ENCODE data around the gene TSPAN11.

Gene TSPAN11

DNA sequence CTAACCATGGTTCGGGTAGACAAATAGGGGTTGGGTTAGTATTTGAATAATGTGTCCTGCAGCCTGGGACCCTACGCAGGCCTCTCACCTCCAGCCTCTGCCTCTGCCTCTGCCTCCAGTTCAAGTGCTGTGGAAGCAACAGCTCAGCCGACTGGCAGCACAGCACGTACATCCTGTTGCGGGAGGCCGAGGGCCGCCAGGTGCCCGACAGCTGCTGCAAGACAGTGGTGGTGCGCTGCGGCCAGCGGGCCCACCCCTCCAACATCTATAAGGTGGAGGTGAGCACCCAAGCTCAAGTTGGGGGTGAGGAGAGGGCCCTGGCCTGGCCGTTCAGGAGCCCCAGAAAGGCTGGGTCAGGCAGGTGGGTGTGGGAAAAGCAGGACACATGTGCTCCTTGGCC lies 55.9 kb downstream of the TSPAN11 start:
- no peak for DNase-seq

DNA sequence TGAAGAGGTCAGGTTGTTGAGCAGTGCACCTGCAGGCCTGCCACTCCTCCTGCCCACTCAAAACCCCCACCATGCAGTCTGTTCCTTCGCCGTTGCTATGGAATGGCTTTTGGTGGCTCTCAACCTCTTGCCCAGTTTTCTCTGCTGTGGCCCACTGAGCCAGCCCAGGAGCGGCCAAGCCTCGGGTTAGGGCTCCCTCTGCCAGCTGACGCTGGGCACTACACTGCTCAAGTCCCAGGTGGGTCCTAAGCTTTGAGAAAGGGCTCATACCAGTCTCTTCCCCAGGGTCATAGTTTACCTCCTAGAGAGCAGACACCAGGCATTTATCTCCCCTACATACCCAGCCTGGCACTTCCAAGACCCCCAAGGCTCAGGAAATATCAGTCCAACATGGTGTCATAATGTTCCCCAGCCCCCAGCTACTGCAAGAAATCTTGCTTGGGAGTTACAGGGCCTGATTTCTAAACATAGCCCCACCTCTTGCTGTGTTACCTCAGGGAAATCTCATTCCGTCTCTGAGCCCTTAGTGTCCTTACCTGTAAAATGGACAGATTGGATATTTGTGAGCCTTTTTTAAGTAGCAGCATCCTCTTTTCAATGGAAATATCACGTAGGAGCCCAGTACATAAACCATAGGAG lies 59.4 kb downstream of the TSPAN11 start:
- peak; percentile 41 for DNase-seq

DNA sequence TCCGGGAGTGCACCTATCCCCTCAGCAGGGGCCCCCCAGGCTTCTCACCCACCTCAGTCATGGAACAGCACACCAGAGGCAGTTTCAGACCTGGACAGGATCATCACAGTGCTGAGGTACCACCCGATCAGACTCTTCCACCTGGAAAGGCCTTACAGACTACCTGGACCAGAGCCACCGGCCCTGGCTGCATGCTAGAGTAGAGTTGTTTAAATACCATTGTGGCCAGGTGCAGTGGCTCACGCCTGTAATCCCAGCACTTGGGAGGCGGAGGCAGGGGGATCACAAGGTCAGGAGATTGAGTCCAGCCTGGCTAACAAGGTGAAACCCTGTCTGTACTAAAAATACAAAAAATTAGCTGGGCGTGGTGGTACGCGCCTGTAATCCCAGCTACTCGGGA lies 61.5 kb downstream of the TSPAN11 start:
- no peak for DNase-seq

DNA sequence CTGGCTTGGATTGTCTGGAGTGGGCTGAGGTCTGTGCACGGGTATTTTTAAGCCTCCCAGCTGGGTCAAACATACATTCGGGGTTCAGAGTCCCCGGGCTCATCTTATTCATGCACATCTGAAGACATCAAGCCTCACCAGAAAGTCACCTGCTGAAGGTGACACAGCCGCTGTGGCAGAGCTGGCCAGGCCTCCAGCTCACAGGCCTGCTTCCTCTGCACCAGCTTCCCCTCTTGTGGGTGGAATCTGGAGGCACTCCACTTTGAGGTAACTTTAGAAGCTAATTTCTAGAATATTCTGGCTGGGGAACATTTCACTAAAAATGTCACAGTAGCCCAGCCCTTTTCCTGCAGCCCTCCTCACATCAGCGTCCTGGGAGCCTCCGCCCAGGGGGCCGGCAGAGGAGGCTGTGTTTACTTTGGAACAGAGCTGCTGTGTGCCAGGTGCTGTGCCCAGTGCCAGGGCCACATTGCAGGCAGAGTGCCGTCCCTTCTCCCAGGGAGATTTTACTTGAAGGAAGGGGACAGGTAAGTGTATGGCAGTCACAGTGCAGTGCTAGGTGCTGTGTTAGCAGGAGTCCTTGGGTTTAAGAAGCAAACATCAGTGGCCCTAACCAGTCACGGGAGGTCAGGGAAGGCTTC lies 62.2 kb downstream of the TSPAN11 start:
- DNase-seq, result peak; percentile 26

DNA sequence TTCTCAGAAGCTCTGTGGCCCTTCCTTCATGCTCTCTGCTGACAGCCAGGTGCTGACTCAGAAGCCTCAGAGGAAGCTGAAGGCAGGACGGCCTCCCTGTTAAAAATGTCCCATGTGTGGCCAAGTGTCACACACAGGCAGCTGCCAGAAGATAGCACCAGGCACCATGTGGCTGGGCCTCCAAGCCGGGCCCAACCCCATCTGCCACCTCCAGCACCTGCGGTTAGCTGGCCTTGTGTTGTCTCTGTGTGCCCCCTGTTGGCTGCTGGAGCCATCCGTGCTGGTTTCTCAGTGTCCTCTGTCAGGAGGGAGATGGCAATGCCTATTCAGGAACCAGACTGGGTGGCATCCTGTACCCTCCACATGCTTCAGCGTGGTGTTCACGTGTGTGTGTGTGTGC lies 63.2 kb downstream of the TSPAN11 start:
- peak; percentile 62 for DNase-seq

DNA sequence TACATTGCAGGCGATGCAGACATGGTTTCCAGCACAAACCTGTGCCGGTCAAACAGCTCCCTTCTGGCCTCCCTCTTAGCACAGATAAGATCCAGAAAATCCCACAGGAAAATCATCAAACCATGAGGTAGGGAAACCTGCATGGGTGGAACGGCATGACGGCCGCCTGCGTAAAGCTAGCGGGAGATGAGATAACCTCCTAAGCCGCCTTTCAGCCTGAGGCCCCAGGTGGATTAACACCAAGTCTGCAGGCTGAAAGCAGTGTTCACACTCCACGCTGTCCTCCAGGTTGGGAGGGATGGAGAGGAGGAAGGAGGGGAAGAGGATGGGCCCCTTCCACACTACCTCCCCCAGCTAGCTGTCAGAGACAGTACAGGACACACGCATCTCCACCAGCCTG lies 63.8 kb downstream of the TSPAN11 start:
- no peak for DNase-seq

DNA sequence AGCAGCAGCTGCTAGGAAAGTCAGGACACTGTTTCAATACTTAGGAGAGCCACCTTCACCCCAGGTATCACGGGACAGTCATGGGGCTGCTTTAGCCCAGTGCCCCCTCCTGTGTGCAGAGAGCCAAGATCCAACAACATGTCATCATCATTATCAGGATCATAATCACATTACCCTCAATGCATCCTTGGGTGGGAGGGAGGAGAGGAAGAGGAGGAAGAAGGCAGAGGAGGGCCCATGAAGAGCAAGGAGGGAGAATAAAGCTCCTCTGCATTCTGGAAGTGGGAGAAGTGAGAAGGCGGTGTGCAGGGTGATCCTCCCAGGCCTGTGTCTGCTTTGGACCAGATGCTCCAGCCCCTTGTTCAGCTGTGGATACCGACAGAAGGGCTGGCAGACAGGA lies 64.2 kb downstream of the TSPAN11 start:
- no peak for DNase-seq

DNA sequence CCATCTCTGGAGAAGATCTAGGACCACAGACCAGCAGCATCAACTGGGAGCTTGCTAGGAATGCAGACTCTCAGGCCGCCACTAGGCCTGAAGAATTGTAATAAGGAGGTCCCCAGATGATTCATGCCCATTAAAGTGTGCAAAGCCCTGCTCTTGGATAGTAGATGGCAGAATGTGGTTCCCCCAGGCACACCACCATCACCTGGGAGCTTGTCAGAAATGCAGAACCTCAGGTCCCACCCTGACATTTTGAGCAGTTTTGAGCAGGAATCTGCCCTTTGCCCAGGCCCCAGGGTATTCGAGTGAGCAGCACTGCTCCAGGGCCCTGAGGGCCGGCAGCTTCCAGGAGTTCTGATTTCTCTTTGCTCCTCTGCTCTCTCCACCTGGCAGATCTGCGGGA lies 64.9 kb downstream of the TSPAN11 start:
- no peak for DNase-seq

DNA sequence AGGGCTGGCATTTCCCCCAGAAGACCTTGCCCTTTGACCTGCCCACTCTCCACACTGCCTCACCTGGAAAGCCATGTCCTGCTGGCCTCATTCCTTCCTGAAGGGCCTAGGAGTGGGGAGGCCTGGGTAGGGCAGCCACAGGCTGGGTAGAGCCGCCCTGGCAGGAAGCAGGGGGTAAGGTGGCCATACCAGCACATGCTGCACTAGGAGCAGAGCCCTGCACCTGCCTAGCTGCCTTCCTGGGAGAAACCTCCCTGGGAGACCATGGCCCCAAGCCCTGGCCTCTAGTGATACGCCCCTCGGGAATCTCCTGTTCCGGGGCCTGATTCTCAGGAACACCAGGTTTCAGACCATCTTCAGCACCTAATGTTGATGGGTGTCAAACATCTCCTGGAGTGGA lies 65.8 kb downstream of the TSPAN11 start:
- DNase-seq, result no peak

DNA sequence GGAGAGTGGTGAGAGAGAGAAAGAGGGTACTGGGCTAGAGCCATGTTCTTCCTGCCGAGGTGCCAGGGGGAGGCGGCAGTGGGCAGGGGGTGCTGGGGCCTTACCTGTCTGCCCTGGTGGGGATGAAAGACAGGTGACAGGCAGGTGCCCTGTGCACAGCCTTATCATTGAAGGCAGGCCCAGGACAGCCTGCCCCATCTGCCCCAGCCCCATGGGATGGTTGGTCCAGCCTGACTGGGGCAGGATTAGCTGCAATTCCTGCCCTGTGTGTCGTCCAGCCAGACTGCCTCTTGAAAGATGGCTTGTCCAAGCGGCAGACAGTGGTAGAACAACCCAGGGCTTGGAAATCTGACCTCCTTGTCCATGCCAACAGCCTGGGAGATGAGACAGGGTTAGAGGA lies 67.2 kb downstream of the TSPAN11 start:
- DNase-seq, result no peak

DNA sequence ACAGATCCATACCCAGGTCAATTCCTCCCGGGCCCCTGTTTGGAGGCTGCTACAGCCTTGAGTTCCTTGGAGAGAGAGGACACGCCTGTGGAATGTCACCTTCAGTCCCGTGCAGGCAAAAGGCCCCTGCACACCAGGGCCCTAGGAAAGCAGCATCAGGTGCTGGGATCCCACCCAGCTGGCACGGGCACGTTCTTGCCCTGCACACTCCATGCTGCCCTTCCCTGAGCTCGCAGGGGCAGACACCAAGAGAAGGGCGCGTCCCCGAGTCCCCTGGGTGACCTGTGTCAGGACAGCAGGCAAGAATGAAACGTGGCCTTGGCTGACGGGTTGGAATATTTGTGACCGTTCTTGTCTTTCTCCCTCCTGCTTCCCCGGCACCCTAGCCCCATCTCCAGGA lies 67.7 kb downstream of the TSPAN11 start:
- no peak for DNase-seq

DNA sequence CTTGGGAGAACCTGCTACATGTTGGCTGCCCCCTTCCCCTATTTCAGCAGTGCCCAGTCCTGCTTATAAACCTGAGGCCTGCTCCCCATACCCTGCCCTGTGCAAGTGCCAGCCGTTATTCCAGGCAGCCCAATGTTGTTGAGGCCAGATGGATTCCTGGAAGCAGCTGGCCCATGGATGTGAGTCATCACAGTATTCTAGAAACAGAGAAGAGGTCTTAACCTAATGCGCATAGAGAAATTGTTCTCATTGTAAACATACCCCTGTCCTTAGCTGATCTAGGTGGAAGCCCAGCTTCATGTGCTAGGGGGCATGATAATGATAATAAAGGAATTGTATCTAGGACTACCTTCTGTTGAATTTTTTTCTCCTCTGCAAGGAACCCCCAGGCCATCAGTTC lies 69.7 kb downstream of the TSPAN11 start:
- no peak for DNase-seq

DNA sequence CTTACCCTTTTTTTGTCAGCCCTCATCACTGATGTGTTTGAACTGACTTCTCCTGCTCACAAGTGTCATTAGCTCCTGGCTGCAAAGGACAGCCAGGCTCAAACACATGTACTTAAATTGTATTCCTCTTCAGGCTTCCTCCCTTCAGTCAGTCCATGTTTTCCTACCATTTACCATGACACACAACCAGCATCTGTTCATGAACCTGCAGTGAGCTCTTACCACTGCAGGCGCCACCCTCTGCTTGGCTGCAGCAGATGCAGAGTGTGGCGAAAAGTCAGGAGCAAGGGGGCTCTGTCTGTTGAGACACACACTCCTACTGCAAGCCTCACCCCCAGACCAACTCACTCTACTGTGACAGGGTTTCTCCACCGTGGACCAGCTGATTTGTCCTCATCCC lies 70.2 kb downstream of the TSPAN11 start:
- DNase-seq, result no peak

DNA sequence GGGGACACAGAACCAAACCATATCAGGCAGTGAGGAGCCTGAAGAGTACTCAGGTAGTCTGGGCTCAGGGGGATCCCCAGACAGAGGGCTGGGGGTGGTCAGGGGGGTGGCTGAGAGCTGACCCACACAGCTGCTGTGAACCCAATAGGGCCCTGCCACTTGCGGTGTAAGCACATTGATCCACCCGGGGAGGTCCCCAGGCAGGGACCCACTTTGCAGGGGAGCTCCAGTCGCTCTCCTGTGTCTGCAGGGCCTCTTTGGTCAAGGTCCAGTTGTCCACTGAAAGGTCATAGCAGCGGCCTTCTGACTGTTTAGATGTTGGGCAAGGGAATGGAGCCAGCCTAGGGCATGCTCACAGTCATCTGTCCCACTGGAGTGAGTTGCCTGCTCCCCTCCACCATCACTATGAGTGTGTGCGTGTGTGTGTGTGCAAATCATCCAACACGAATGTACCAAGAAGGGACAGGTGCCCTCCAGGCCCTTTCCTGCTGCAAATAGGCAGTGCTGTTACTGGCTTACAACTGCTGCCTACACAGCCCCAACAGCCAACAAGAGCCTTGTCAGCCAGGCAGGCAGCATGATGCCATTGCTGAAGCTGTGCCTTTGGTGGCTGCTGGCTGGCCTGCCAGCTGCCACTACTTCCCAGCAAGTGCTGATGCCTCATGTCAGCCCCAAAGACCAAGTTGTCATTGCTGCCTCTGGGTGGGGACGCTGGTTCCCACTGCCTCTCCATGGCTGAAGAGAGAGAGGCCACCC lies 71.3 kb downstream of the TSPAN11 start:
- DNase-seq, result no peak

DNA sequence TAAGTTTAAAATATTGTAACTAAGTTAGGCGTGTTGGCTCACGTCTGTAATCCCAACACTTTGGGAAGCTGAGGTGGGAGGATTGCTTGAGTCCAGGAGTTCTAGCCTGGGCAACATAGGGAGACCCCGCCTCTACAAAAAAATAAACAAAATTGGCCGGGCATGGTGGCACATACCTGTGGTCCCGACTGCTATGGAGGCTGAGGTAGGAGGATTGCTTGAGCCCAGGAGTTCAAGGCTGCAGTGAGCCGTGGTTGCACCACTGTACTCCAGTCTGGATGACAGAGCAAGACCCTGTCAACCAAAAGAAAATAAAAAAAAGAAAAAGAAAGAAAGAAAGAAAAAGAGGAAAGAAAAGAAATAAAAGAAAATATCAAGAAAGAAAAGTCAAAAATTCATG lies 72.5 kb downstream of the TSPAN11 start:
- DNase-seq, result no peak

DNA sequence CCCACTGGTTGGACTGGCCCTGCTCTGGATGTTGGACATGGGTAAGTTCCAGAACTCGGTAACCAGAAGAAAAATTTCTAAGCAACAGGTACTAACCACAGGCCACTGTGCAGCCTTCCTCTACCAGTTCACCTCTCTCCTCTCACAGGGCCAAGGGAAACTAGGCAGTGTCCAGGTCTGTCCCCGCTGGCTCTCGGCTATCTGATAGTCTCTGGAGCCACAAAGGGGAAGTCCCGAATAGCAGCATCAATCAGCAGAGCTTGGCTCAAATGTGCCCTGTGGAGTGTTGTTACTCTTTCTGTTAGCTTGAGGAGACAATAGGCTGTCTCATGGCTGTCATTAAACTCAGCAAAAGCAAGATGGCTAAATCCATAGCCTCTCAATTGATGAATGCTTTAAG lies 73.2 kb downstream of the TSPAN11 start:
- DNase-seq, result no peak

DNA sequence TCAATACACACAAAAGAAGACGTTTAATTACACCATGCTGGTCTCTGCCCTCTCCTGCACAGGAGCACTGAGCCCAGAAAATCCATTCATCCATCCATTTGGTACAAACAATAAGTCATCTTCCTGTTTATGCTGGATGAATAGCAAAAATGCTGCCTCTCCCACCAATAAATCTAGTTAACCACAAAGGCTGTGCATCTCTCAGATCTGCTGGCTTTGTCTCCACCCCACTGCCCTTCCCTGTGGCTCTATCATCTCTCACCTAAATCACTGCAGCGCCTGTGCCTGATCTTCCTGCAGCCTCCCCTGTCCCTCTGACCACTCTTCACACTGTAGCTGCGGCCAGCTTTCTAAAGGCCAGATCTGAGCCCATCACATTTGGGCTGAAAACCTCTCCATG lies 74.2 kb downstream of the TSPAN11 start:
- no peak for DNase-seq

DNA sequence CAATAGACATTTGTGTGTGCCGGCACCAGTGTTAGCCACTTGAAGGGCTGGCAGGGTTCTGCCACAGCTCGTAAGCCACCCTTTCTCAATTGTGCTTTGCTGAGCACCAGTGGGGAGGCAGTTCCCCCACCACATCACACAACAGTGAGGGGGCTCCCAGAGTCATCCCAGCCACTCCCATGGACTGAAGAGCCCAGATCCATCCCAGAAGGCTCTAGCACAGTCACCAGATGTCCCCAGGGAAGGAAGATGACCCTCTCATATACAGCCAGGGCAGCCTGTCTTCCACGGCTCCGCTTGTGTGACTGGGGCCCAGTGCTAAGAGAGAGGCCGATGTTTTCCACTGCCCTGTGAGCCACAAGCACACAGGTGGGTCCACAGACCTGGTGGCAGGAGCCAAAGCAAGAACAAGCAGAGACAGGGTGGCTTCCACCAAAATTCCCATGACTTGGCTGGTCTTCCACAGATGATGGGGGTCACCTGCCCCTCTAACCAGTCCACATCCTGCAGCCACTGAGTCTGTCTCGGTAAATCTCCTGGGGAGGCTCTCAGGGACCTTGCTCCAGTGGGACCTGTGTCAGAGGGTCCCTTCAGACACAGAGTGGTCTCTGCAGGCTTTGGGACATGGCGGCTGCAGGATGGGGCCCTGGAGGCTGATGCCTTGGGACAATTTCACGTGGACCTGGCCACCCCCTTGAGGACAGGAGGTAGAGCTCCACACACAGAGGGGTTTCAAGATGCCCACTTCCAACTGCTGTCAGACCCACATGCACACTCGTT lies 75.2 kb downstream of the TSPAN11 start:
- no peak for DNase-seq

DNA sequence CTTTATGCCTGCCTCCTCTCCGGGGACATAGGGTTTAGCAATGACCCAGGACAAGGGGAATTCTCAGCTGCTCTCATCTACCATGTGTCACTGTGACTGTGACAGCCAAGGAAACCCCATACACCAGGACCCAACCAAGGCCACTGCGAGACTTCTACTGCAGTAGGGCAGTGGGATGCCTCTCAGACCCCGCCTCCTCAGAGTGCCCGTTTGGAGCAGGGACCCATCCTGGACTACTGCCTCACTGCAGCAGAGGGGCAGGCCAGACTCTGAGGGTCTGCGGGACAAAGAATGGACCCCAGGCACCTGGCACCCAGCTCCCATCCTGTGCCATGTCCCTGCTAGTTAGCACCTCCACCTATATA lies 75.8 kb downstream of the TSPAN11 start:
- no peak for DNase-seq

DNA sequence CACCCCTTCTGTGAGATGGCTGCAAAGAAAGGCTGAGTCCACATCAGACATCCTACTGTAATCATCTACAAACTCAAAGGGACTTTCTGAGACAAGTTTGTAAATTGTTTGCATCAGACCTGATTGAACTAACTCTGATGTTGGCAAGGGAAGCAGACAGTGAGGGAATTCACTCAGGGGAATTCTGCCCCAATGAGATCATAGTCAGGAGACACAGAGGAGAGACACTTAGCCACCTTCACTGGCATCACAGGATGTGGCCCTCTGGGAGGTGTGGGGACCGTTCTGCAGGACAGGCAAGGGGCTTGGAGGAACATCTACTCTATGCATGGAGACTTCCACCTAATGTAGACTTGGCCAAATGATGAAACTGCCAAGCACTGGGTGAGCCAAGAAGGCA lies 76.5 kb downstream of the TSPAN11 start:
- no peak for DNase-seq

DNA sequence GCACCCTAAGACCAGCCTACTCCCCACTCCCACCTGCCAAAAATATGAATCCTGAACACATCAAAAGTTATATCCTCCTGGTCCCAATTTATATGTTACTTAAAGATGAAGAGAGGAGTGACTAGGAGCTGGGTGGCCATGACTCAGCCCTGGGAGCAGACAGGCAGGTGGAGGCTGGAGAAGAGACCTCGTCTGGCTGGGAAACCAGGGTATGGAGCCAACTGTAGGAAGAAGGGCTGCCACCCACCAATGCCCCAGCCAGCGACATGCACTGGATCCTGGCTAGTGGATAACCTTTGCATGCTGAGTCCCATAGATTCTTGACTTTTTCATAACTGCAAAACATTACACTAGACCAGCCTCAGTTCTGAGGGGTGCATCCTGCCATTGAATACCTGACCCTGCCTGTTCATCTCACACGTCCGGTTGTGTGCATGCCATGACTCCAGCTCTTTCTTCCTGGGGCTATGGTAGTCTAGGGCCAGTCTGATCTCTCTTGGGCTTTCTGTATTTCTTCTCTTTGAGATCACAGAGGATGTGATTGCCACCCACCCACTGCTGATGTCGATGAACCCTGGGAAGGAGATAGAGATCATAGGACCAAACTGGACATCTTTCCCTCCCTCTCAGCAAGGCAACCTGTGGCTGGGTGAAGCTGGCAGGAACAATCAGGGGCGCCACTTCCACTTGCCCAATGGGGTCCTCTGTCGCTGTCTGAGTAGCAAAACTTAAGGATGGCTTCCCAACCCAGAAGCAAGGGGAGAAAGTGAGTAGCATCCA lies 77.5 kb downstream of the TSPAN11 start:
- no peak for DNase-seq

DNA sequence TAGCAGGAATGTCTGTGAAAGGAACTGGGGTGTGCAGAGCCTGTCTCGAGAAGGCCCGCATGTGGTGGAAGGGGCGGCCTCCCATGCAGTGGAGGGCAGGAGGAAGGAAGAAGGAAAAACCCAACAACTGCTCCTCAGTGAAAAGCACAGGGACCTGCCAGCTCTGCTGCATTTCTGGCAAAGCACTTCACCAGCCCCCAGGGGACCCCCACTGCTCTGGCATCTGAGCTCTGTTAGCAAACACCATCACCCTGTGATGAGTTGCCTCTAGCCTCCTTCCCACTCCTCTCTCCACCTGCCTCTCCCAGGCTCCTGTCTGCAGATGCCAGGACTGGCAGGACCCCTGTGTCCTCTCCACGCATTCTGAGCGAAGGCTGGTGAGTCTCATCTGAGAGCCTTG lies 78.1 kb downstream of the TSPAN11 start:
- DNase-seq, result no peak

Measured in NCI-H510A treated with DMSO at 0.1 percent for 48 hours (cell line).